Esophagus muscularis mucosa (tissue), 4 donors: Measurements from ENCODE around the gene NCAM1. TPM values are rescaled to one million over a fixed set of nuclear protein-coding genes. Genes with fewer than 3 reads are reported as not detected.

Experiments used
- DNase-seq: peaks from one replicate; pipeline ENCODE4 v3.0.0-alpha.2; 2017; ENCODE audit errors: extremely low spot score
- H3K27ac ChIP-seq, 4 donors: fragments of 200-600 bp; sonication (generic); replicated peaks in 1 of 4; 1 replicate in 3 of 4; 2 replicates in 1 of 4; pipeline ENCODE4 v1.5.1; 2016 to 2019; ENCODE audit warnings: mild to moderate bottlenecking in 1 of 4
- H3K27me3 ChIP-seq, 4 donors: fragments of 200-600 bp; sonication (generic); one replicate each; pipeline versions ENCODE4 v1.5.1 to v1.6.0; 2016 to 2019
- H3K36me3 ChIP-seq, 4 donors: fragments of 200-600 bp; sonication (generic); one replicate each; pipeline ENCODE4 v1.5.1; 2016 to 2019
- H3K4me1 ChIP-seq, 4 donors: fragments of 200-600 bp; sonication (generic); one replicate each; pipeline ENCODE4 v1.5.1; 2016 to 2019
- H3K4me3 ChIP-seq, 4 donors: fragments of 200-600 bp; sonication (generic); 1 replicate in 2 of 4; 2 replicates in 2 of 4; pipeline ENCODE4 v1.5.1; 2016 to 2019; ENCODE audit warnings: mild to moderate bottlenecking in 4 of 4, moderate library complexity in 1 of 4
- H3K9me3 ChIP-seq, 4 donors: fragments of 200-600 bp; sonication (generic); 1 replicate in 3 of 4; 2 replicates in 1 of 4; pipeline ENCODE4 v1.5.1; 2016 to 2019
- CTCF ChIP-seq, 3 experiments: fragments of 200-600 bp in 2 of 3; fragments of 450-650 bp in 1 of 3; sonication (generic) in 2 of 3; IDR thresholded peaks; one replicate each; pipeline ENCODE4 v1.5.1; 2017 to 2019; ENCODE audit warnings: antibody characterized with exemption in 3 of 3, mild to moderate bottlenecking in 2 of 3, moderate library complexity in 1 of 3
- EP300 ChIP-seq: sonication (generic); formaldehyde crosslinking; IDR thresholded peaks from one replicate; pipeline ENCODE4 v1.6.1; 2017; ENCODE audit warnings: antibody characterized with exemption
- POLR2A ChIP-seq: fragments of 450-650 bp; IDR thresholded peaks from one replicate; pipeline ENCODE4 v1.6.1; 2017; ENCODE audit warnings: antibody characterized with exemption, moderate library complexity, mild to moderate bottlenecking, low read depth
- POLR2AphosphoS5 ChIP-seq, 2 donors: sonication (generic); formaldehyde crosslinking; IDR thresholded peaks; one replicate each; pipeline ENCODE4 v1.6.1; 2017; ENCODE audit warnings: antibody characterized with exemption in 2 of 2
- WGBS: methylation state at CpG from one replicate; pipeline ENCODE4 v1.1.5; 2018; 5-methylcytosine and 5-hydroxymethylcytosine counted together
- intact Hi-C: fragments of 100-400 bp; cut with DNase I; formaldehyde crosslinking; loops from one replicate; pipeline ENCODE4 v1.15.1; 2023
- total RNA-seq, 4 donors: library from RNA; depleted of rRNA; stranded (reverse); fragments of >200 nt; gene quantifications; one replicate each; pipeline versions ENCODE4 v1.1.0 to v1.2.1, GENCODE V29; 2016

The NCAM1 gene
- total RNA-seq, 4 donors from 2014 or later: 83.5 to 161 (median 95.2) TPM

GRCh38 chr11:113014262-113015097, 53.3 kb downstream of the NCAM1 start:
- 51% methylated on average over 11 of the region's 11 CpGs for WGBS
- intact Hi-C loops: no loop called here
- Histone ChIP-seq H3K36me3 (no peaks in the 10 kb centered on the region), H3K27me3 (no peaks in the 10 kb centered on the region), H3K9me3 (no peaks in the 10 kb centered on the region), H3K4me3 (no peak overlapping the region), H3K27ac (peak overlapping the region in 1 of 4 donors; percentile 29), H3K4me1 (peaks cover 12 to 26% (median 18%) of the 10 kb centered on the region in 4 donors)
- TF ChIP-seq POLR2AphosphoS5 (IDR thresholded peaks at IDR 0.05) (peak in 1 of 2 donors; percentile 9), EP300 (no peak), CTCF (IDR thresholded peaks at IDR 0.05) (peak in 2 of 3 experiments; percentile 8 to 22), POLR2A (no peak)
- DNase-seq: no peak

- DNase-seq: no peak
- TF ChIP-seq POLR2A (no peak), EP300 (no peak), CTCF (IDR thresholded peaks at IDR 0.05) (no peak), POLR2AphosphoS5 (IDR thresholded peaks at IDR 0.05) (no peak)
Observed at GRCh38 chr11:113015098-113015455, 53.9 kb downstream of the NCAM1 start.

GRCh38 chr11:113016905-113017304, 55.7 kb downstream of the NCAM1 start:
- TF ChIP-seq POLR2A (no peak), POLR2AphosphoS5 (IDR thresholded peaks at IDR 0.05) (no peak), CTCF (IDR thresholded peaks at IDR 0.05) (no peak), EP300 (no peak)
- no peak overlapping the region for H3K4me3 ChIP-seq
- H3K9me3 ChIP-seq: no peaks in the 10 kb centered on the region
- H3K4me1 ChIP-seq: peaks cover 12 to 26% (median 18%) of the 10 kb centered on the region in 4 donors
- 57% methylated on average over 4 of the region's 4 CpGs for WGBS
- intact Hi-C loops: no loop called here
- H3K36me3 ChIP-seq: no peaks in the 10 kb centered on the region
- no peaks in the 10 kb centered on the region for H3K27me3 ChIP-seq
- no peak overlapping the region for H3K27ac ChIP-seq
- DNase-seq: no peak

More at GRCh38 chr11:113015098-113015455, 53.9 kb downstream of the NCAM1 start:
- Histone ChIP-seq H3K4me1 (peaks cover 12 to 26% (median 18%) of the 10 kb centered on the region in 4 donors), H3K4me3 (no peak overlapping the region), H3K9me3 (no peaks in the 10 kb centered on the region), H3K36me3 (no peaks in the 10 kb centered on the region), H3K27ac (peak overlapping the region in 1 of 4 donors; percentile 29), H3K27me3 (no peaks in the 10 kb centered on the region)
- intact Hi-C loops: no loop called here

GRCh38 chr11:113018913-113019312, 57.7 kb downstream of the NCAM1 start:
- Histone ChIP-seq H3K36me3 (no peaks in the 10 kb centered on the region), H3K27ac (no peak overlapping the region), H3K4me1 (peaks cover 18 to 32% (median 19%) of the 10 kb centered on the region in 4 donors), H3K27me3 (no peaks in the 10 kb centered on the region), H3K9me3 (no peaks in the 10 kb centered on the region), H3K4me3 (no peak overlapping the region)
- intact Hi-C loops: no loop called here
- 83% methylated on average over 5 of the region's 5 CpGs for WGBS
- TF ChIP-seq EP300 (no peak), CTCF (IDR thresholded peaks at IDR 0.05) (no peak), POLR2A (no peak), POLR2AphosphoS5 (IDR thresholded peaks at IDR 0.05) (no peak)
- DNase-seq: no peak
